Measurements from ENCODE around the gene ARHGAP11A.

GRCh38 chr15:32668942-32669341, 53.6 kb downstream of the ARHGAP11A start:
- TF ChIP-seq EZH2 (IDR thresholded peaks at IDR 0.05; ENCODE audit: borderline replicate concordance, low read depth, low read length, severe bottlenecking) (no peak), CTCF (IDR thresholded peaks at IDR 0.05; ENCODE audit: borderline replicate concordance, extremely low read depth, low read length, poor library complexity, severe bottlenecking) (no peak)

All from DND-41 (cell line).